Panc1 (cell line): Measurements from ENCODE around the gene ZNF774. TPM values are rescaled to one million over a fixed set of nuclear protein-coding genes. Genes with fewer than 3 reads are reported as not detected.

Experiments used
- ATAC-seq: fragments of 200-7000 bp; cut with Tn5 transposase; 2 replicates; pipeline ENCODE4 v1.9.1; 2020; ENCODE audit warnings: mild to moderate bottlenecking, moderate library complexity
- BruUV-seq: library from RNA; stranded (reverse); fragments of 400-500 nt; replicated peaks from 2 replicates; lab custom pipeline; 2021; lab: Mats Ljungman, UMichigan
- CTCF ChIA-PET: fragments of 300-600 bp; sonication (Branson Sonifier 250); formaldehyde crosslinking; loops from one replicate; lab custom pipeline; 2022; ENCODE audit warnings: antibody characterized with exemption; lab: Charles Lee
- POLR2A ChIA-PET: fragments of 300-600 bp; sonication (Branson Sonifier 250); formaldehyde crosslinking; loops from one replicate; lab custom pipeline; 2022; ENCODE audit warnings: antibody characterized with exemption; lab: Charles Lee
- DNase-seq: peaks from one replicate; pipeline ENCODE4 v3.0.0-alpha.2; 2010; ENCODE audit warnings: low read depth, low spot score
- H3K27ac ChIP-seq: 2 replicates; pipeline ENCODE4 v1.5.1; 2011; ENCODE audit warnings: mild to moderate bottlenecking, low read length, inconsistent platforms
- H3K27me3 ChIP-seq: fragments of 200-500 bp; sonication (Bioruptor generic); 2 replicates; pipeline ENCODE4 v1.6.0; 2014; ENCODE audit warnings: low read length, inconsistent platforms; ENCODE audit not compliant: control insufficient read depth, insufficient read depth
- H3K36me3 ChIP-seq: fragments of 200-500 bp; sonication (Bioruptor generic); 2 replicates; pipeline ENCODE4 v1.5.1; 2014; ENCODE audit warnings: inconsistent platforms, mild to moderate bottlenecking, low read length, moderate library complexity; ENCODE audit not compliant: control insufficient read depth, insufficient read depth
- H3K4me1 ChIP-seq: 2 replicates; pipeline ENCODE4 v1.5.1; 2011; ENCODE audit warnings: inconsistent platforms, mild to moderate bottlenecking, low read length, moderate library complexity; ENCODE audit not compliant: control insufficient read depth, insufficient read depth
- H3K4me3 ChIP-seq, 2 experiments: 2 replicates each; pipeline ENCODE4 v1.5.1; 2011 to 2012; ENCODE audit warnings: low read depth in 2 of 2, low read length in 2 of 2, mild to moderate bottlenecking in 2 of 2, inconsistent platforms in 1 of 2, moderate library complexity in 1 of 2
- H3K9me3 ChIP-seq: fragments of 200-500 bp; sonication (Bioruptor generic); 2 replicates; pipeline ENCODE4 v1.5.1; 2014; ENCODE audit warnings: low read depth, mild to moderate bottlenecking, inconsistent platforms, low read length, moderate library complexity; ENCODE audit not compliant: control insufficient read depth, insufficient read depth
- CTCF ChIP-seq: fragments of 450-650 bp; IDR thresholded peaks from 2 replicates; pipeline ENCODE4 v1.5.1; 2017; ENCODE audit warnings: mild to moderate bottlenecking
- POLR2AphosphoS5 ChIP-seq: IDR thresholded peaks from 2 replicates; pipeline ENCODE4 v1.6.1; 2012; ENCODE audit warnings: mild to moderate bottlenecking, low read depth, low read length, moderate library complexity
- REST ChIP-seq, 2 experiments: IDR thresholded peaks; 2 replicates each; pipeline ENCODE4 v1.6.1; 2011 to 2012; ENCODE audit warnings: low read depth in 2 of 2, control low read depth in 1 of 2, low read length in 1 of 2, mild to moderate bottlenecking in 1 of 2, moderate library complexity in 1 of 2; ENCODE audit not compliant: insufficient read depth in 1 of 2
- SIN3A ChIP-seq: IDR thresholded peaks from 2 replicates; pipeline ENCODE4 v1.6.1; 2012; ENCODE audit warnings: low read depth, mild to moderate bottlenecking, low read length, moderate library complexity, borderline replicate concordance; ENCODE audit not compliant: insufficient read depth
- TCF7L2 ChIP-seq: IDR thresholded peaks from 2 replicates; pipeline ENCODE4 v1.6.1; 2011; ENCODE audit warnings: mild to moderate bottlenecking, low read depth, low read length, inconsistent platforms
- in situ Hi-C: cut with HindIII; loops from 2 replicates; pipeline ENCODE4 v1.10.0; 2016; ENCODE audit warnings: low sequenced_read_pairs, low pct_unique_long_range_greater_than_20kb
- intact Hi-C: fragments of 100-400 bp; cut with micrococcal nuclease; formaldehyde crosslinking; loops from one replicate; pipeline ENCODE4 v1.10.0; 2022; ENCODE audit not compliant: unreplicated experiment
- total RNA-seq: library from RNA; stranded (reverse); gene quantifications from one replicate; pipeline ENCODE4 v1.2.1, GENCODE V29; 2021; ENCODE audit not compliant: unreplicated experiment

The ZNF774 gene
- total RNA-seq, 1 experiment from 2014 or later: 5.2 TPM

- TF ChIP-seq POLR2AphosphoS5 (peak; percentile 84), TCF7L2 (no peak), REST (IDR thresholded peaks at IDR 0.05; ENCODE audit: insufficient read depth in 1 of 2, low read depth in 2 of 2, low read length in 1 of 2) (no peak), CTCF (no peak), SIN3A (no peak; the same call in 1 of the 2 replicates)
- Histone ChIP-seq H3K9me3 (no peaks in the 10 kb centered on the region), H3K4me1 (peaks cover 24% of the 10 kb centered on the region), H3K27ac (peak within 1 kb of the TSS; percentile 96), H3K27me3 (no peaks in the 10 kb centered on the region), H3K36me3 (0 out of 2 replicates have a peak, but pooled peaks cover 2% of the 10 kb centered on the region), H3K4me3 (peak within 1 kb of the TSS; percentile 82 to 85)
- ChIA-PET CTCF (interaction anchor here (1.2 kb wide), 1 partner anchor 68 kb away, joined by 3 read pairs; no protein-coding TSS in a partner anchor), POLR2A (interaction anchor here (0.6 to 1.5 kb wide), 10 partner anchors 12 to 554 kb away, joined by 3 to 16 read pairs (median 6); no protein-coding TSS in a partner anchor)
- BruUV-seq: TSS peak; percentile 97
- in situ Hi-C loops (no loop called here), intact Hi-C loops (no loop called here)
- peak; percentile 97 for ATAC-seq
- peak; percentile 80 for DNase-seq
These were observed 35.7 kb downstream of the ZNF774 start, which contains the start of gene IQGAP1 for GRCh38 chr15:90387534-90388461. Gene IQGAP1, plus strand, starts transcription at chr15:90388242. Its CDS starts 100 bp downstream, at chr15:90388342.

- Histone ChIP-seq H3K36me3 (0 out of 2 replicates have a peak, but pooled peaks cover 2% of the 10 kb centered on the region), H3K27ac (peak overlapping the region; percentile 96), H3K4me1 (peaks cover 29% of the 10 kb centered on the region), H3K4me3 (peak overlapping the region; percentile 82 to 85), H3K27me3 (no peaks in the 10 kb centered on the region), H3K9me3 (no peaks in the 10 kb centered on the region)
- CTCF ChIA-PET: interaction anchor here (1.2 kb wide), 1 partner anchor 68 kb away, joined by 3 read pairs; no protein-coding TSS in a partner anchor
- in situ Hi-C loops: no loop called here
- no peak for DNase-seq
- peak; percentile 65 for ATAC-seq
- BruUV-seq: TSS peak; percentile 65
- TF ChIP-seq TCF7L2 (no peak), CTCF (no peak), SIN3A (no peak; the same call in 1 of the 2 replicates), REST (IDR thresholded peaks at IDR 0.05; ENCODE audit: insufficient read depth in 1 of 2, low read depth in 2 of 2, low read length in 1 of 2) (no peak), POLR2AphosphoS5 (no peak)
- intact Hi-C loops: no loop called here
- POLR2A ChIA-PET: interaction anchor here (0.6 to 1.5 kb wide), 6 partner anchors 11 to 1914 kb away, joined by 4 to 12 read pairs (median 8); no protein-coding TSS in a partner anchor
These were observed 36.6 kb downstream of the ZNF774 start for GRCh38 chr15:90388462-90389380.
